Measurements from ENCODE around the gene LGALS9C.
"Not testable (repeated sequence)": the region's sequence is repeated elsewhere in the genome, so short reads cannot be mapped to it uniquely, and the experiment has no call there.

- TF ChIP-seq POLR2A, CTCF (IDR thresholded peaks at IDR 0.05): not testable (repeated sequence)
Measured at GRCh38 chr17:18487633-18488032, 11.0 kb downstream of the LGALS9C start.

All from vagina (tissue), 2 donors.